Fibroblast of peridontal ligament (primary cell): ENCODE results near the gene PTPRF.

Source experiments
- DNase-seq: peaks from one replicate; pipeline ENCODE4 v3.0.0-alpha.2; 2010; ENCODE audit errors: extremely low read depth

PTPRF gene

GRCh38 chr1:43577655-43578542, 47.2 kb downstream of the PTPRF start:
- no peak for DNase-seq

GRCh38 chr1:43580039-43580438, 49.4 kb downstream of the PTPRF start:
- no peak for DNase-seq

GRCh38 chr1:43582162-43582566, 51.5 kb downstream of the PTPRF start:
- peak; percentile 84 for DNase-seq

GRCh38 chr1:43583058-43583457, 52.4 kb downstream of the PTPRF start:
- DNase-seq, result no peak

GRCh38 chr1:43584204-43584603, 53.5 kb downstream of the PTPRF start:
- DNase-seq, result no peak

- DNase-seq, result no peak
Measured at GRCh38 chr1:43585557-43585956, 54.9 kb downstream of the PTPRF start.

- DNase-seq, result no peak
Measured at GRCh38 chr1:43586136-43586731, 55.6 kb downstream of the PTPRF start.

- no peak for DNase-seq
Measured at GRCh38 chr1:43587001-43587400, 56.3 kb downstream of the PTPRF start.

- peak; percentile 26 for DNase-seq
Measured at GRCh38 chr1:43587594-43587993, 56.9 kb downstream of the PTPRF start.

- no peak for DNase-seq
Measured at GRCh38 chr1:43588592-43588991, 57.9 kb downstream of the PTPRF start.

- no peak for DNase-seq
Measured at GRCh38 chr1:43590388-43590925, 59.8 kb downstream of the PTPRF start.

GRCh38 chr1:43591181-43591580, 60.5 kb downstream of the PTPRF start:
- no peak for DNase-seq

- no peak for DNase-seq
Measured at GRCh38 chr1:43592051-43592665, 61.5 kb downstream of the PTPRF start.

- DNase-seq, result no peak
Measured at GRCh38 chr1:43592974-43593683, 62.4 kb downstream of the PTPRF start.

- no peak for DNase-seq
Measured at GRCh38 chr1:43596579-43596978, 65.9 kb downstream of the PTPRF start.

GRCh38 chr1:43597028-43597427, 66.3 kb downstream of the PTPRF start:
- no peak for DNase-seq

GRCh38 chr1:43597721-43598120, 67.0 kb downstream of the PTPRF start:
- no peak for DNase-seq

- DNase-seq, result no peak
Measured at GRCh38 chr1:43598622-43599021, 67.9 kb downstream of the PTPRF start.

- no peak for DNase-seq
Measured at GRCh38 chr1:43600033-43601020, 69.6 kb downstream of the PTPRF start.

- no peak for DNase-seq
Measured at GRCh38 chr1:43602990-43603389, 72.3 kb downstream of the PTPRF start.

GRCh38 chr1:43604192-43604591, 73.5 kb downstream of the PTPRF start:
- DNase-seq, result no peak
